Measurements from ENCODE around the gene ABCA5.

DNA sequence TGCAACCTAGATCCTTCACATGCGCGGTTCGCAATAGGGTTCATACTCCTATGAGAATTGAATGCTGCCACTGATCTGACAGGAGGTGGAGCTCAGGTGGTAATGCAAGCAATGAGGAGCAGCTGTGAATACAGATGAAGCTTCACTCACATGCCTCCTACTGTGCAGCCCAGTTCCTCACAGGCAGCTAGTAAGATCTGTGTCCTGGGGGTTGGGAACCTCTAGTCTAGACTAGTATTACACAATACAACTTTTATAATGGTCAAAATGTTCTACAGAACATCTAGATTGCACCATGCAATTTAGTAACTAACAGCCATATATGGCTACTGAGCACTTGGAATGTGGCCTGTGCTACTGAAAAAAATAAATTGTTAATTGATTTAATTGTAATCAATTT, 26.7 kb downstream of the ABCA5 start:
- TF ChIP-seq EZH2 (IDR thresholded peaks at IDR 0.05; ENCODE audit: insufficient read depth, poor library complexity, severe bottlenecking): no peak
- TF ChIP-seq EZH2phosphoT487 (IDR thresholded peaks at IDR 0.05; ENCODE audit: insufficient read depth, low read depth): no peak
